A549 (cell line): Measurements from ENCODE around the gene GNB1L. TPM values are rescaled to one million over a fixed set of nuclear protein-coding genes. Genes with fewer than 3 reads are reported as not detected.

Experiments used
- ATAC-seq, 2 experiments: fragments of 200-7000 bp in 1 of 2; fragments of >200 bp in 1 of 2; cut with Nextera tagmentation in 1 of 2; cut with Tn5 transposase in 1 of 2; 3 replicates each; pipeline versions ENCODE4 v1.8.0 to v1.9.1; 2018 to 2020; ENCODE audit warnings: mild to moderate bottlenecking in 1 of 2, moderate library complexity in 1 of 2
- CTCF ChIA-PET: fragments of 300-600 bp; sonication (Branson Sonifier 250); formaldehyde crosslinking; extraction: SDS; loops from one replicate; lab custom pipeline; 2021; ENCODE audit warnings: antibody characterized with exemption, inconsistent platforms; lab: Yijun Ruan, JAX
- POLR2A ChIA-PET: fragments of 350-600 bp; formaldehyde crosslinking; extraction: SDS; loops from one replicate; lab custom pipeline; 2021; ENCODE audit warnings: antibody characterized with exemption, inconsistent platforms; lab: Yijun Ruan, JAX
- DNase-seq, 2 experiments: peaks; one replicate each; pipeline versions ENCODE4 v3.0.0 to v3.0.0-alpha.2; 2011 to 2016; ENCODE audit warnings: low read depth in 1 of 2, low spot score in 1 of 2
- FAIRE-seq: peaks from 2 replicates; lab custom pipeline; 2011; peaks lifted over from hg19 to GRCh38; lab: Jason Lieb, UNC
- H3K27ac ChIP-seq, 2 experiments: fragments of >200 bp; sonication (Bioruptor Twin); formaldehyde crosslinking; 3 replicates each; pipeline ENCODE4 v1.5.1; 2016 to 2017
- H3K4me1 ChIP-seq: fragments of >200 bp; sonication (Bioruptor Twin); formaldehyde crosslinking; 3 replicates; pipeline ENCODE4 v1.6.1; 2016
- H3K4me2 ChIP-seq: fragments of >200 bp; sonication (Bioruptor Twin); formaldehyde crosslinking; 3 replicates; pipeline ENCODE4 v1.6.1; 2016
- H3K4me3 ChIP-seq: fragments of >200 bp; sonication (Bioruptor Twin); formaldehyde crosslinking; 3 replicates; pipeline ENCODE4 v1.5.1; 2016
- H3K9me3 ChIP-seq: fragments of >200 bp; sonication (Bioruptor Twin); formaldehyde crosslinking; 3 replicates; pipeline ENCODE4 v1.6.1; 2016
- ATOH8 ChIP-seq: fragments of 250-450 bp; sonication (Bioruptor Pico); IDR thresholded peaks from 2 replicates; pipeline ENCODE4 v1.5.0; 2020; ENCODE audit warnings: low read depth, mild to moderate bottlenecking, moderate library complexity
- CTCF ChIP-seq: fragments of >200 bp; sonication (Bioruptor Twin); formaldehyde crosslinking; IDR thresholded peaks from 3 replicates; pipeline ENCODE4 v1.5.1; 2016
- E2F6 ChIP-seq: IDR thresholded peaks from 2 replicates; pipeline ENCODE4 v1.6.1; 2012; ENCODE audit warnings: low read depth, borderline replicate concordance
- EHMT2 ChIP-seq: fragments of 200-600 bp; sonication (generic); IDR thresholded peaks from 2 replicates; pipeline ENCODE4 v1.6.1; 2016; ENCODE audit warnings: antibody characterized with exemption, low read depth, mild to moderate bottlenecking, moderate library complexity
- ELK1 ChIP-seq: fragments of 150-350 bp; IDR thresholded peaks from 2 replicates; pipeline ENCODE4 v1.6.1; 2014; ENCODE audit warnings: low read depth, mild to moderate bottlenecking, low read length
- FOSB ChIP-seq: fragments of 250-450 bp; sonication (Bioruptor Pico); IDR thresholded peaks from 2 replicates; pipeline ENCODE4 v1.5.0; 2020; ENCODE audit warnings: mild to moderate bottlenecking, moderate library complexity
- FOXS1 ChIP-seq: fragments of 250-450 bp; sonication (Bioruptor Pico); IDR thresholded peaks from 2 replicates; pipeline ENCODE4 v1.5.0; 2020; ENCODE audit warnings: mild to moderate bottlenecking, moderate library complexity
- GATA3 ChIP-seq: IDR thresholded peaks from 2 replicates; pipeline ENCODE4 v1.6.1; 2012; ENCODE audit warnings: borderline replicate concordance
- HDAC2 ChIP-seq: fragments of 200-600 bp; sonication (generic); IDR thresholded peaks from 2 replicates; pipeline ENCODE4 v1.6.1; 2016
- HES2 ChIP-seq: fragments of >200 bp; sonication (Bioruptor Twin); formaldehyde crosslinking; IDR thresholded peaks from 2 replicates; pipeline ENCODE4 v1.6.1; 2016
- HEYL ChIP-seq: fragments of 250-450 bp; sonication (Bioruptor Pico); IDR thresholded peaks from 2 replicates; pipeline ENCODE4 v1.8.0; 2021; ENCODE audit warnings: mild to moderate bottlenecking, moderate library complexity
- HOXB5 ChIP-seq: fragments of 250-450 bp; sonication (Bioruptor Pico); IDR thresholded peaks from 2 replicates; pipeline ENCODE4 v1.5.0; 2020; ENCODE audit warnings: mild to moderate bottlenecking, moderate library complexity
- JUNB ChIP-seq: fragments of >200 bp; sonication (Bioruptor Twin); formaldehyde crosslinking; IDR thresholded peaks from 2 replicates; pipeline ENCODE4 v1.6.1; 2016
- KDM1A ChIP-seq: fragments of 200-600 bp; sonication (generic); IDR thresholded peaks from 2 replicates; pipeline ENCODE4 v1.6.1; 2016; ENCODE audit warnings: low read depth, mild to moderate bottlenecking
- KDM5A ChIP-seq: fragments of 200-600 bp; sonication (generic); IDR thresholded peaks from 2 replicates; pipeline ENCODE4 v1.6.1; 2016; ENCODE audit warnings: antibody characterized with exemption, mild to moderate bottlenecking
- NPAS2 ChIP-seq: fragments of 250-450 bp; sonication (Bioruptor Pico); IDR thresholded peaks from 2 replicates; pipeline ENCODE4 v1.8.0; 2022; ENCODE audit warnings: mild to moderate bottlenecking, moderate library complexity, borderline replicate concordance
- PHF8 ChIP-seq: fragments of 200-600 bp; sonication (generic); IDR thresholded peaks from 2 replicates; pipeline ENCODE4 v1.6.1; 2016; ENCODE audit warnings: low read depth, mild to moderate bottlenecking, antibody characterized with exemption, moderate library complexity, borderline replicate concordance
- RAD21 ChIP-seq, 2 experiments: fragments of >200 bp in 1 of 2; sonication (Bioruptor Twin) in 1 of 2; formaldehyde crosslinking in 1 of 2; IDR thresholded peaks in 1 of 2; conservative IDR thresholded peaks in 1 of 2; 2 replicates in 1 of 2; 3 replicates in 1 of 2; pipeline ENCODE4 v1.6.1; 2012 to 2018; ENCODE audit warnings: inconsistent platforms in 1 of 2
- REST ChIP-seq: fragments of 200-600 bp; sonication (generic); IDR thresholded peaks from 2 replicates; pipeline ENCODE4 v1.6.1; 2016; ENCODE audit warnings: antibody characterized with exemption, mild to moderate bottlenecking, moderate library complexity
- TFCP2L1 ChIP-seq: fragments of 250-450 bp; sonication (Bioruptor Pico); IDR thresholded peaks from 2 replicates; pipeline ENCODE4 v1.5.0; 2021; ENCODE audit warnings: mild to moderate bottlenecking
- ZFP36 ChIP-seq: fragments of 450-650 bp; IDR thresholded peaks from 2 replicates; pipeline ENCODE4 v1.6.1; 2014; ENCODE audit warnings: borderline replicate concordance; ENCODE audit not compliant: partially characterized antibody
- ZNF302 ChIP-seq: fragments of 250-450 bp; sonication (Bioruptor Pico); IDR thresholded peaks from 2 replicates; pipeline ENCODE4 v1.9.0; 2021; ENCODE audit warnings: inconsistent platforms, mild to moderate bottlenecking, moderate library complexity
- ZSCAN20 ChIP-seq: fragments of 250-450 bp; sonication (Bioruptor Pico); IDR thresholded peaks from 2 replicates; pipeline ENCODE4 v1.8.0; 2022; ENCODE audit warnings: mild to moderate bottlenecking, moderate library complexity
- WGBS: methylation state at CpG from one replicate; pipeline ENCODE4 v1.1.6; 2017; ENCODE audit errors: missing lambda C conversion rate; 5-methylcytosine and 5-hydroxymethylcytosine counted together
- polyA plus RNA-seq, 4 experiments: library from polyadenylated mRNA; depleted of rRNA in 3 of 4; stranded (reverse); fragments of >200 nt; fragmentation: RNase III in 1 of 4; extraction: RNeasy Plus Mini Kit Qiagen cat#74134 plus additional on column Dnase treatment in 1 of 4; gene quantifications; 2 replicates in 3 of 4; 3 replicates in 1 of 4; pipeline ENCODE4 v1.2.3, GENCODE V29; 2011 to 2017

The GNB1L gene
- polyA plus RNA-seq, 2 of the 4 experiments (the other 2 are of a cell fraction) = 1.8 to 10.3 TPM

- Histone ChIP-seq H3K4me1 (no peaks in the 10 kb centered on the region), H3K4me2 (no peak overlapping the region), H3K9me3 (no peaks in the 10 kb centered on the region), H3K27ac (no peak overlapping the region), H3K4me3 (no peak overlapping the region)
- WGBS = 78% methylated on average over 6 of the region's 6 CpGs
- no peak for DNase-seq
- ChIA-PET CTCF (interaction anchor here (0.6 to 11.1 kb wide), 7 partner anchors 9 to 204 kb away, joined by 3 to 86 read pairs (median 7); partner anchors contain the start of gene GP1BB), POLR2A (no interaction called here)
- FAIRE-seq = no peak
- no peak for ATAC-seq
- TF ChIP-seq CTCF (no peak), HEYL (CRISPR knock-in tag) (no peak), PHF8 (no peak), ELK1 (no peak), KDM5A (no peak)
Observed at GRCh38 chr22:19743081-19743480, 111.6 kb downstream of the GNB1L start.

- no peak overlapping the region for H3K27ac ChIP-seq
- DNase-seq = no peak
- H3K4me2 ChIP-seq = no peak overlapping the region
- no peak overlapping the region for H3K4me3 ChIP-seq
- no peaks in the 10 kb centered on the region for H3K9me3 ChIP-seq
- 85% methylated on average over 8 of the region's 21 CpGs for WGBS
- no peak for ATAC-seq
- POLR2A ChIA-PET = no interaction called here
- no peak for FAIRE-seq
- TF ChIP-seq RAD21 (conservative IDR thresholded peaks at IDR 0.05 in 1 of 2, IDR thresholded peaks at IDR 0.05 in 1 of 2) (no peak), HES2 (no peak), NPAS2 (no peak), HOXB5 (CRISPR knock-in tag) (no peak), ZNF302 (CRISPR knock-in tag) (no peak), ZFP36 (no peak), HDAC2 (no peak), E2F6 (no peak), ZSCAN20 (CRISPR knock-in tag) (no peak), REST (no peak), GATA3 (no peak), ATOH8 (CRISPR knock-in tag) (no peak), JUNB (no peak), FOSB (CRISPR knock-in tag) (no peak), TFCP2L1 (CRISPR knock-in tag) (no peak), FOXS1 (CRISPR knock-in tag) (no peak), KDM1A (no peak), EHMT2 (no peak)
- CTCF ChIA-PET = interaction anchor here (0.6 to 11.1 kb wide), 8 partner anchors 10 to 204 kb away, joined by 3 to 86 read pairs (median 6); partner anchors contain the start of gene GP1BB
- H3K4me1 ChIP-seq = no peaks in the 10 kb centered on the region
Observed at GRCh38 chr22:19742160-19743066, 112.3 kb downstream of the GNB1L start.
